ENCODE measurements around the gene TAF8.
"Not testable (repeated sequence)": the region's sequence is repeated elsewhere in the genome, so short reads cannot be mapped to it uniquely, and the experiment has no call there.

Gene TAF8

GRCh38 chr6:42050297-42051267 lies at the start of gene TAF8:
TAF8 (plus strand) TSS chr6:42050524; CDS start chr6:42050542, 18 bp downstream.
- H3K9me3 Mint-ChIP-seq = no peaks in the 10 kb centered on the region
- peak within 1 kb of the TSS; percentile 98 for H3K4me3 Mint-ChIP-seq
- H3K27me3 Mint-ChIP-seq = no peaks in the 10 kb centered on the region
- peak within 1 kb of the TSS; percentile 97 for H3K27ac Mint-ChIP-seq
- ATAC-seq = peak; percentile 68
- H3K36me3 Mint-ChIP-seq (ENCODE audit: low read depth) = peaks cover 14% of the 10 kb centered on the region
- H3K4me1 Mint-ChIP-seq = peaks cover 71% of the 10 kb centered on the region
- peak; percentile 89 for DNase-seq

- no peak for ATAC-seq
These were observed 48.8 kb upstream of the TAF8 start for GRCh38 chr6:42001506-42001905.

GRCh38 chr6:42003658-42004057 lies 46.7 kb upstream of the TAF8 start:
- peaks cover 45% of the 10 kb centered on the region for H3K4me1 Mint-ChIP-seq
- H3K27me3 Mint-ChIP-seq, H3K4me3 Mint-ChIP-seq, ATAC-seq, H3K9me3 Mint-ChIP-seq: not testable (repeated sequence)
- H3K36me3 Mint-ChIP-seq (ENCODE audit: low read depth) = peaks cover 12% of the 10 kb centered on the region
- DNase-seq = peak; percentile 1
- peak overlapping the region; percentile 81 for H3K27ac Mint-ChIP-seq

More at GRCh38 chr6:42001506-42001905, 48.8 kb upstream of the TAF8 start:
- H3K4me1 Mint-ChIP-seq = peaks cover 35% of the 10 kb centered on the region
- H3K9me3 Mint-ChIP-seq = no peaks in the 10 kb centered on the region
- peak overlapping the region; percentile 87 for H3K27ac Mint-ChIP-seq
- peaks cover 17% of the 10 kb centered on the region for H3K36me3 Mint-ChIP-seq (ENCODE audit: low read depth)
- H3K4me3 Mint-ChIP-seq = no peak overlapping the region
- H3K27me3 Mint-ChIP-seq = no peaks in the 10 kb centered on the region
- DNase-seq = peak; percentile 6

GRCh38 chr6:42007286-42008137 lies 42.8 kb upstream of the TAF8 start:
- peak; percentile 55 for ATAC-seq
- peaks cover 72% of the 10 kb centered on the region for H3K4me1 Mint-ChIP-seq
- peak overlapping the region; percentile 94 for H3K27ac Mint-ChIP-seq
- no peaks in the 10 kb centered on the region for H3K27me3 Mint-ChIP-seq
- H3K4me3 Mint-ChIP-seq = peak overlapping the region; percentile 75
- DNase-seq = peak; percentile 67
- H3K9me3 Mint-ChIP-seq = no peaks in the 10 kb centered on the region
- H3K36me3 Mint-ChIP-seq (ENCODE audit: low read depth) = peaks cover 5% of the 10 kb centered on the region

GRCh38 chr6:42008138-42008528 lies 42.2 kb upstream of the TAF8 start:
- Mint-ChIP-seq H3K4me1 (peaks cover 79% of the 10 kb centered on the region), H3K27ac (peak overlapping the region; percentile 94), H3K4me3 (peak overlapping the region; percentile 75)
- not testable (repeated sequence) for H3K27me3 Mint-ChIP-seq; H3K9me3 Mint-ChIP-seq; H3K36me3 Mint-ChIP-seq (ENCODE audit: low read depth); DNase-seq; ATAC-seq

- peak overlapping the region; percentile 94 for H3K27ac Mint-ChIP-seq
- DNase-seq = no peak
- peaks cover 83% of the 10 kb centered on the region for H3K4me1 Mint-ChIP-seq
- peak overlapping the region; percentile 74 for H3K4me3 Mint-ChIP-seq
- H3K9me3 Mint-ChIP-seq = peaks cover 3% of the 10 kb centered on the region
- no peaks in the 10 kb centered on the region for H3K27me3 Mint-ChIP-seq
- ATAC-seq = no peak
- peaks cover 13% of the 10 kb centered on the region for H3K36me3 Mint-ChIP-seq (ENCODE audit: low read depth)
These were observed 40.5 kb upstream of the TAF8 start for GRCh38 chr6:42009844-42010184.

- peak; percentile 44 for DNase-seq
These were observed 40.0 kb upstream of the TAF8 start for GRCh38 chr6:42010185-42010891.

GRCh38 chr6:42010909-42011308 lies 39.4 kb upstream of the TAF8 start:
- H3K27ac Mint-ChIP-seq = peak overlapping the region; percentile 94
- peak overlapping the region; percentile 74 for H3K4me3 Mint-ChIP-seq
- H3K4me1 Mint-ChIP-seq = peaks cover 84% of the 10 kb centered on the region
- H3K36me3 Mint-ChIP-seq (ENCODE audit: low read depth) = peaks cover 15% of the 10 kb centered on the region
- DNase-seq (no peak), ATAC-seq (no peak)
- H3K27me3 Mint-ChIP-seq = no peaks in the 10 kb centered on the region
- peaks cover 3% of the 10 kb centered on the region for H3K9me3 Mint-ChIP-seq

More at GRCh38 chr6:42010185-42010891, 40.0 kb upstream of the TAF8 start:
- H3K36me3 Mint-ChIP-seq (ENCODE audit: low read depth) = peaks cover 15% of the 10 kb centered on the region
- peaks cover 3% of the 10 kb centered on the region for H3K9me3 Mint-ChIP-seq
- H3K4me1 Mint-ChIP-seq = peaks cover 83% of the 10 kb centered on the region
- peak overlapping the region; percentile 74 for H3K4me3 Mint-ChIP-seq
- peak overlapping the region; percentile 94 for H3K27ac Mint-ChIP-seq
- H3K27me3 Mint-ChIP-seq = no peaks in the 10 kb centered on the region
- peak; percentile 72 for ATAC-seq

GRCh38 chr6:42012501-42013133 lies 37.7 kb upstream of the TAF8 start:
- ATAC-seq = no peak
- DNase-seq = no peak
- peak overlapping the region; percentile 88 for H3K27ac Mint-ChIP-seq
- no peak overlapping the region for H3K4me3 Mint-ChIP-seq
- H3K36me3 Mint-ChIP-seq (ENCODE audit: low read depth) = peaks cover 17% of the 10 kb centered on the region
- H3K9me3 Mint-ChIP-seq = peaks cover 3% of the 10 kb centered on the region
- H3K4me1 Mint-ChIP-seq = peaks cover 84% of the 10 kb centered on the region
- no peaks in the 10 kb centered on the region for H3K27me3 Mint-ChIP-seq

GRCh38 chr6:42013134-42013516 lies 37.2 kb upstream of the TAF8 start:
- Mint-ChIP-seq H3K4me1 (peaks cover 82% of the 10 kb centered on the region), H3K27me3 (no peaks in the 10 kb centered on the region), H3K36me3 (ENCODE audit: low read depth) (peaks cover 17% of the 10 kb centered on the region), H3K4me3 (no peak overlapping the region), H3K9me3 (peaks cover 3% of the 10 kb centered on the region), H3K27ac (peak overlapping the region; percentile 88)
- ATAC-seq (peak; percentile 18), DNase-seq (no peak)

GRCh38 chr6:42017021-42017643 lies 33.2 kb upstream of the TAF8 start:
- peak; percentile 52 for DNase-seq
- ATAC-seq = peak; percentile 87
- peak overlapping the region; percentile 36 for H3K4me3 Mint-ChIP-seq
- H3K27ac Mint-ChIP-seq = peak overlapping the region; percentile 76
- no peaks in the 10 kb centered on the region for H3K27me3 Mint-ChIP-seq
- H3K36me3 Mint-ChIP-seq (ENCODE audit: low read depth) = peaks cover 17% of the 10 kb centered on the region
- H3K9me3 Mint-ChIP-seq = peaks cover 3% of the 10 kb centered on the region
- peaks cover 80% of the 10 kb centered on the region for H3K4me1 Mint-ChIP-seq

GRCh38 chr6:42020967-42021366 lies 29.4 kb upstream of the TAF8 start:
- Mint-ChIP-seq H3K4me1 (peaks cover 95% of the 10 kb centered on the region), H3K9me3 (no peaks in the 10 kb centered on the region), H3K27me3 (no peaks in the 10 kb centered on the region), H3K27ac (peak overlapping the region; percentile 100), H3K36me3 (ENCODE audit: low read depth) (peaks cover 8% of the 10 kb centered on the region), H3K4me3 (peak overlapping the region; percentile 64)
- DNase-seq (no peak), ATAC-seq (no peak)

All from activated naive CD8-positive, alpha-beta T cell treated with anti-CD3 and anti-CD28 coated beads, Interleukin-2, amount 50 U/mL, for 24 hours (primary cell).